WERI-Rb-1 (cell line): ENCODE data around the gene OSGIN1.

ENCODE experiments used
- DNase-seq: peaks from one replicate; pipeline ENCODE4 v3.0.0-alpha.2; 2020
- H3K27ac ChIP-seq: fragments of 250-450 bp; sonication (Bioruptor Pico); 2 replicates; pipeline ENCODE4 v1.5.1; 2020; ENCODE audit warnings: mild to moderate bottlenecking, moderate library complexity
- H3K27me3 ChIP-seq: fragments of 250-450 bp; sonication (Bioruptor Pico); 2 replicates; pipeline ENCODE4 v1.5.1; 2021; ENCODE audit warnings: mild to moderate bottlenecking, low read depth, moderate library complexity; ENCODE audit not compliant: insufficient read depth, severe bottlenecking
- H3K36me3 ChIP-seq: fragments of 250-450 bp; sonication (Bioruptor Pico); 2 replicates; pipeline ENCODE4 v1.5.1; 2020; ENCODE audit warnings: mild to moderate bottlenecking, moderate library complexity
- H3K4me3 ChIP-seq: 2 replicates; pipeline ENCODE4 v1.5.1; 2011; ENCODE audit warnings: low read depth, mild to moderate bottlenecking, control low read depth, low read length
- H3K9me3 ChIP-seq: fragments of 250-450 bp; sonication (Bioruptor Pico); 2 replicates; pipeline ENCODE4 v1.5.1; 2021; ENCODE audit warnings: mild to moderate bottlenecking, moderate library complexity; ENCODE audit not compliant: severe bottlenecking
- CTCF ChIP-seq: IDR thresholded peaks from 2 replicates; pipeline ENCODE4 v1.5.1; 2011; ENCODE audit warnings: low read depth, mild to moderate bottlenecking, control low read depth, inconsistent platforms, low read length

OSGIN1 gene

GRCh38 chr16:83952587-83952939, 477 bp upstream of the OSGIN1 start:
- Histone ChIP-seq H3K9me3 (no peaks in the 10 kb centered on the region), H3K27me3 (no peaks in the 10 kb centered on the region), H3K4me3 (no peak overlapping the region), H3K36me3 (no peaks in the 10 kb centered on the region), H3K27ac (no peak overlapping the region)
- DNase-seq, result no peak
- TF ChIP-seq CTCF, result no peak

GRCh38 chr16:83953796-83954576, 946 bp downstream of the OSGIN1 start:
- no peaks in the 10 kb centered on the region for H3K36me3 ChIP-seq
- H3K27me3 ChIP-seq, result no peaks in the 10 kb centered on the region
- peak overlapping the region; percentile 36; the same call in 1 of the 2 replicates for H3K4me3 ChIP-seq
- no peaks in the 10 kb centered on the region for H3K9me3 ChIP-seq
- H3K27ac ChIP-seq, result no peak overlapping the region
- peak; percentile 44 for TF ChIP-seq CTCF
- no peak for DNase-seq

GRCh38 chr16:83954577-83955016, 1.6 kb downstream of the OSGIN1 start:
- no peak for TF ChIP-seq CTCF
- Histone ChIP-seq H3K27me3 (no peaks in the 10 kb centered on the region), H3K4me3 (no peak overlapping the region), H3K9me3 (no peaks in the 10 kb centered on the region), H3K27ac (no peak overlapping the region), H3K36me3 (no peaks in the 10 kb centered on the region)
- no peak for DNase-seq

GRCh38 chr16:83955218-83956130, 2.4 kb downstream of the OSGIN1 start:
- DNase-seq, result no peak
- H3K36me3 ChIP-seq, result no peaks in the 10 kb centered on the region
- no peak overlapping the region for H3K27ac ChIP-seq
- H3K4me3 ChIP-seq, result no peak overlapping the region
- H3K27me3 ChIP-seq, result no peaks in the 10 kb centered on the region
- TF ChIP-seq CTCF, result no peak
- no peaks in the 10 kb centered on the region for H3K9me3 ChIP-seq

- no peaks in the 10 kb centered on the region for H3K9me3 ChIP-seq
- H3K27me3 ChIP-seq, result no peaks in the 10 kb centered on the region
- H3K36me3 ChIP-seq, result no peaks in the 10 kb centered on the region
- peak; percentile 87 for TF ChIP-seq CTCF
- H3K27ac ChIP-seq, result no peak overlapping the region
- DNase-seq, result peak; percentile 67
- H3K4me3 ChIP-seq, result no peak overlapping the region
Measured at GRCh38 chr16:83956336-83957289, 3.6 kb downstream of the OSGIN1 start.
